HG03039 (cell line): ENCODE results near the gene HOXD8.

Source experiments
- ATAC-seq: cut with Tn5 transposase; IDR thresholded peaks from one replicate; pipeline ENCODE4 v1.9.1; 2021; ENCODE audit warnings: mild to moderate bottlenecking, moderate library complexity; ENCODE audit not compliant: unreplicated experiment

HOXD8 gene

GRCh38 chr2:176102309-176102866 lies 27.1 kb upstream of the HOXD8 start:
- no peak for ATAC-seq

DNA sequence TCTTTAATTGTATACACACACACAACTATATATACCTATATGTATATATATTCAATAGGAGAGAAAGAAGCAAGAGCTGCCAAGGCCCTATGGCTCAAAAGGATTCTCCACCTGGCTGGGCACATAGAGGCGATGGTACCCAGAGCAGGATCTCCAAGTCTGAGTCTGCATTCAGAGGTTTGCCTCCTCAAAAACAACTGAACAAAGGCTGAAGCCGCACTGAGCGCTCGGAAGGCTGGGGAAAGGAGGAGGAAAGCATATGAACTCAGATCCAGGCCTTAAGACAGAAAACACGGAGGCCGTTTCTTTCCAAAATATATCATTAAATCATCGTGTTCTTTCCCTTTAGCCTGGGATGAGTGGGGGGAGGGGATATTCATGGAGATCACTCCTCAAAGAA lies 26.3 kb upstream of the HOXD8 start:
- no peak for ATAC-seq

DNA sequence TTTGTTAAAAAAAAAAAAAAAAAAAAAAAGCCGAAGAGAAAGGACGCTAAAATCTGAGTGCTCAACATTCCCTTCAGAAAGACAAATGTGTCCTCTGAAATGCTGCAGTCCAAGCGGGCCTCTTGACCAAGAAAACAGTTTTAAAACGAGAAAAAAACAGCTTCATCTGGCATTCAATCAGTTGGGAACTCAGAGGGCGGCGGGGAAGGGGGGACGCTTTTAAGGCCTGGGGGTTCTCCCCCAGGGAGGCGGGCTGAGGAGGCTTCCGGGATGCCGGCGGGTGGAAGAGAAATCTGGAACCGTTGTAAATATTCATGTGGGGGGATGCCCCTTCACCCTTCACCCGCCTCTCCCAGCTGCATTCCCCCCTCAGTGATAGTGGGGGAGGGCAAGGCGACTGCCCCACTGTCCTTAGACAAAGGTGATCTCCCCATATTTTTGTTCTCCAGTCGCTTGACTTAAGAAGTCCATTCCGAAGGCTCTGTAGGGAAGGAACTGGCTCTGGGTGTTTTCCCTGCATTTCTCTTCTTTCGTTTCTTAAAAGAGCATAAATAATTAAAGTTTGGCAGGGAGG lies 25.7 kb upstream of the HOXD8 start:
- no peak for ATAC-seq

GRCh38 chr2:176104316-176105077 lies 25.0 kb upstream of the HOXD8 start:
- no peak for ATAC-seq

- no peak for ATAC-seq
Observed at GRCh38 chr2:176105078-176105729, 24.3 kb upstream of the HOXD8 start.

DNA sequence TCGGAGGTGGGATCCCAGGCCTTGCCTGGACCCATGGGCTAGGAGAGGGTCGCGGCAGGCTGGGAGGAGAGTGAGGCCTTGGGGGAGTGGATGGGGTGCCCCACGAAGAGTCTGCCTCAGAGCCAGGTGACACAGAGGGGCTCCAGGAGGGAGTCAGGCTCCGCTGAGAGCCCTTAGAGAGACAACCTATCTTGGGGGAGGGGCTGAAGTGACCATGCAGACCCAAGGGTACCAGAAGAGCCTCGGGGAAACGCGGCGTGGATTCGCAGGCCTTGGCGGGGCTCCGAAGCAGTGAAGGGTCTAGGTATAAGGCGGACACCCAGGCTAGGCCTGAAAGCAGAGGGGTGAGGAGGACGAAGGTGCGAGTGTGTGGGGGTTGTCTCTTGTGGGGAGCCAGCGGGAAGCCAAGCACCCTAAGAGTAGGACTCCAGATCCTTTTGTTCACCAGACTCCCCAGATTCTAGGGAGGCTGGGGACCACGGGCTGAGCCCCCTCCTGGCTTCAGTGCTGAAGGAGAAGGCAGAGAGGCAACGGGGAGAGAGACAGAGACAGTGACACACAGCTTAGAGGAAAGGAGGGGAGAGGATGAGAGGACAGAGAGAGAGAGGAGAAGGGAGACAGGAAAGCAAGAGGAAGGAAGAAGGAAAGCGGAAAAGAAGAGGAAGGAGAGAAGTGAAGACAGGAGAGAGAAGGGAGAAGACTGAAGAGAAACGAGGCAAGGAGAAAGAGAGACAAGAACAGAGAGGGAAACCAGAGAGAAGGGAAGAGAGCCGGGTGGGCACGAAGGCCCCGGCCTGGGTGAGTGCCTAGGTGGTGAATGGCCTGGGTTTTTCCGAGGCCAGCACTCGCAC lies 23.6 kb upstream of the HOXD8 start:
- ATAC-seq = no peak

- no peak for ATAC-seq
Observed at GRCh38 chr2:176106581-176107539, 22.6 kb upstream of the HOXD8 start, which contains the start of gene HOXD11. HOXD11 (plus strand) TSS chr2:176107280; CDS start chr2:176107356, 76 bp downstream.

DNA sequence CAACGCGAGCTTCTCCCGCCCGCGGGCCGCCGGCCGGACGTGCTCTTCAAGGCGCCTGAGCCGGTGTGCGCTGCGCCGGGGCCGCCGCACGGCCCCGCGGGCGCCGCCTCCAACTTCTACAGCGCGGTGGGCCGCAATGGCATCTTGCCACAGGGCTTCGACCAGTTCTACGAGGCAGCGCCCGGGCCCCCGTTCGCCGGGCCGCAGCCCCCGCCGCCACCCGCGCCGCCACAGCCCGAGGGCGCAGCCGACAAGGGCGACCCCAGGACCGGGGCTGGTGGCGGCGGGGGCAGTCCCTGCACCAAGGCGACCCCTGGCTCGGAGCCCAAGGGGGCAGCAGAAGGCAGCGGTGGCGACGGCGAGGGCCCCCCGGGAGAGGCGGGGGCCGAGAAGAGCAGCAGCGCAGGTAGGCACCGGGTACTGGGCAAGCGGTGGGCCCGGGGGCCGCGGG lies 21.7 kb upstream of the HOXD8 start:
- ATAC-seq = no peak

GRCh38 chr2:176109192-176109901 lies 20.2 kb upstream of the HOXD8 start:
- no peak for ATAC-seq

GRCh38 chr2:176109946-176110345 lies 19.6 kb upstream of the HOXD8 start:
- ATAC-seq = no peak

DNA sequence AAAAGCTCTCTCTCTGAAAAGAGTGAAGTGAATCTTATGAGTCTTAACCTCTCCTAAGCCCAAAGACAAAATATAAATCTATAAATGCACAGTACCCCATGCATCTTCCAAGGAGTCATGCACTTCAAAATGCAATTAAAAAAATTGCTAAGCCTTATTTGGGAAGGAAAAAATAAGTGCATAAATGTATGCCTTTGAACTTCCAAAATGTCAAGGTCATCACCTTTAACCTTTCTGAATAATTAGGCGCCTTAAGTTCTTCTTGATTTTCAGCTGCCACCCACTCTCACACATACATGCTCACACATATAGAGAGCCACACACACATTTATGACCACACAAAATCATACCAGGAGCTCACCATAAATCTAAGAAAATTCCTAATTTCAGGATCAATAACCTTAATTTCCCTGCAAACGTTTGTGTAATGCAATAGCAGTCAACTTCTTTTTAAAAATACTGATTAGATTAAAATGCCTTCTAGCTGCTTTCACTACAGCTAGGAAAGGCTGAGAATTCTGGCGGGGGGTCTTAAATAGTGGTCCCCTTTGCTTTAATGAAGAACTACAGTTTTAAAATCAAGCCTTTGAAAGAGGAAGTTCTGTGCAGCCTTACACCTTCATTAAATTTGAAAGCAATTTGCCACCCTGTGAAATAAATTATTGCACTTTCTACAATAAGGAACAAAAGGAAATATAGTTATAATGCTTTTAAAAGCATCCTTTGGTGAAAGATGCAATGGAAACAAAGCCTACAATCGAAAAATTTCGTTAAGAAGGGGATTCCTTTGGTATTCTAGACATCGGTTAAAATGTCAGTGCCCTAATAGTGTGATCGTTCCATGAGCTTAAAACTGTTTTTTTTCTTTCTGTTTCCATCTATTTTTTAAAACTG lies 18.8 kb upstream of the HOXD8 start:
- no peak for ATAC-seq

- ATAC-seq = no peak
Observed at GRCh38 chr2:176111309-176111663, 18.2 kb upstream of the HOXD8 start.

DNA sequence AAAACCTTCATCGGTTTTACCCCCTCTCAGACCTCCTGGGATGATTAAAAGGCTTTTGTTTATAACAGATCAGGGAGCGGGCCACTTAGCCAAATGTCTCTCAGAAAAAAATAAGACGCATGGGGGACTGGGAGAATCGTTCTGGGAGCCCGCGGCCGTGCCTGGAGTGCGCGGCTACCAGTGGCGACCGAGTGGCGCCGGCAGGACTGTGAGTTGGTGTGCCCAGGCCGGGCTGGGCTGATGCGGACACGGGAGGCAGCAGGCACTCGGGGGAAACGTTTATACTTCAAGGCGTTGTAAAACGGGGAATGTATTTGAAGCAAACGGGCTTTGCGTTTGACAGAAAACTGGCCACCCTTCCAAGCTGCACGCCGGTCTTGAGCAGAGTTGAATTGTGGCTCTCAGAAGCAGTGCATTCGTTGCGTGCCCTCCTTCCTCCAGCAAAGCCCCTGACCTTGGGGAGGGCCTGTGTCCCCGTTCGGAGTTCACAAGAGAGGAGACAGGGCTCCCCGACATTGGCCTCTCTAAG lies 17.6 kb upstream of the HOXD8 start:
- ATAC-seq = no peak

DNA sequence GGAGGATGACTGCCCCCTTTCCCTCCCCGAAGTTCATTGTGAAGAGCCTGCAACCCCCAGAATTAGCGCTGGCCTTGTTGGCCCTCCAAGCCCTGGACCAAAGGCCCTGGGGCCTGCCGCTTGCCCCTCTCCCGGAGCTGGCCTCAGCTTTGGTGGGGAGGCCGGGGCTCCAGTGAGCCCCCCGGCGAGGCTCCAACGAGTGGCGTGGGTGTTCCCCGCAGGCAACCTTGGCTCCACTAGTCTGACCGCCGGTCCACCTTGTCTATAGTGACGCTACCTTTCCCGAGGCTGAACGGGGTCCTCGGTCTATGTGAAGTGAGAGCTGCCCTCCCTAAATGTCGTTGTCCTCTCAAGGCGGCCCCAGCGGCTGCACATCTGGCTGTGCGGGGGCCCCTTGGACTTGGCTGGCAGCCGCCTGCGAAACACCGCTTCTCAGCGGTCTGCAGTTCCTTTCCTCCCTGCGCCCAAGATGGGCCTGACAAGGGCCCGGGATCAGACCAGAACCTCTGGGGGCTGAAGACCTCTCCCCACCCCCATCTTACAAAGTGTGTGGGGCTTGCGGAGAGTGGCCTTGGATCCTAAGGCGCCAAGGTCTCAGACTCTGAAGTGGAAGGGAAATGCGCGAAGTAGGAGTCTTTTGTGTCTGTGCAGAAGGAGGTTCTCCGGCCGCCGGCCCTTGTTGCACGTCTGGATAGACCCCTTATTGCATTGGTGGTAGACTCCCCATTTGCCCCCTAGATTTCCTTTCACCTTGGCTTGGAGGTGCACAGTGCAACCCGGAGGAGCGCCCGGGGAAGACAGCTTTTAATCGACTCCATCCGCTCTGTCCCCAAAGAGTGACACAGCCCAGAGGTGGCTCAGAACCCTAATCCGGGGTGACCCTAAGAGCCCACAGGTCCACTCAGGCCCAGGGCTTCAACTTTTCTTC lies 16.9 kb upstream of the HOXD8 start:
- no peak for ATAC-seq

- ATAC-seq = no peak
Observed at GRCh38 chr2:176114120-176114929, 15.2 kb upstream of the HOXD8 start.
